Measurements from ENCODE around the gene CLN5. TPM values are rescaled to one million over a fixed set of nuclear protein-coding genes. Genes with fewer than 3 reads are reported as not detected.

Gene CLN5
- total RNA-seq, 1 donor from 2014 or later: 23.6 TPM

GRCh38 chr13:76969488-76970365, 22.2 kb upstream of the CLN5 start:
- no peaks in the 10 kb centered on the region for H3K36me3 Mint-ChIP-seq (ENCODE audit: low read depth)
- H3K4me1 Mint-ChIP-seq: no peaks in the 10 kb centered on the region
- no peak for ATAC-seq (ENCODE audit: low read depth)
- DNase-seq: no peak
- H3K27me3 Mint-ChIP-seq: peaks cover 23% of the 10 kb centered on the region
- no peaks in the 10 kb centered on the region for H3K9me3 Mint-ChIP-seq
- no peak overlapping the region for H3K4me3 Mint-ChIP-seq
- ChIA-PET POLR2A (no interaction called here), CTCF (interaction anchor here (3.0 kb wide), 1 partner anchor 10 kb away, joined by 9 read pairs; no protein-coding TSS in a partner anchor)
- no peak overlapping the region for H3K27ac Mint-ChIP-seq
- TF ChIP-seq CTCF (IDR thresholded peaks at IDR 0.05): no peak
- intact Hi-C loops (cut with micrococcal nuclease): no loop called here

GRCh38 chr13:76971215-76971614, 20.7 kb upstream of the CLN5 start:
- H3K27me3 Mint-ChIP-seq: peaks cover 27% of the 10 kb centered on the region
- intact Hi-C loops (cut with micrococcal nuclease): no loop called here
- no peaks in the 10 kb centered on the region for H3K9me3 Mint-ChIP-seq
- H3K4me1 Mint-ChIP-seq: no peaks in the 10 kb centered on the region
- no peak overlapping the region for H3K4me3 Mint-ChIP-seq
- CTCF ChIA-PET: interaction anchor here (3.0 kb wide), 1 partner anchor 9 kb away, joined by 9 read pairs; no protein-coding TSS in a partner anchor
- TF ChIP-seq CTCF (IDR thresholded peaks at IDR 0.05): no peak
- H3K36me3 Mint-ChIP-seq (ENCODE audit: low read depth): no peaks in the 10 kb centered on the region
- POLR2A ChIA-PET: no interaction called here
- DNase-seq (no peak), ATAC-seq (ENCODE audit: low read depth) (no peak)
- H3K27ac Mint-ChIP-seq: no peak overlapping the region

DNA sequence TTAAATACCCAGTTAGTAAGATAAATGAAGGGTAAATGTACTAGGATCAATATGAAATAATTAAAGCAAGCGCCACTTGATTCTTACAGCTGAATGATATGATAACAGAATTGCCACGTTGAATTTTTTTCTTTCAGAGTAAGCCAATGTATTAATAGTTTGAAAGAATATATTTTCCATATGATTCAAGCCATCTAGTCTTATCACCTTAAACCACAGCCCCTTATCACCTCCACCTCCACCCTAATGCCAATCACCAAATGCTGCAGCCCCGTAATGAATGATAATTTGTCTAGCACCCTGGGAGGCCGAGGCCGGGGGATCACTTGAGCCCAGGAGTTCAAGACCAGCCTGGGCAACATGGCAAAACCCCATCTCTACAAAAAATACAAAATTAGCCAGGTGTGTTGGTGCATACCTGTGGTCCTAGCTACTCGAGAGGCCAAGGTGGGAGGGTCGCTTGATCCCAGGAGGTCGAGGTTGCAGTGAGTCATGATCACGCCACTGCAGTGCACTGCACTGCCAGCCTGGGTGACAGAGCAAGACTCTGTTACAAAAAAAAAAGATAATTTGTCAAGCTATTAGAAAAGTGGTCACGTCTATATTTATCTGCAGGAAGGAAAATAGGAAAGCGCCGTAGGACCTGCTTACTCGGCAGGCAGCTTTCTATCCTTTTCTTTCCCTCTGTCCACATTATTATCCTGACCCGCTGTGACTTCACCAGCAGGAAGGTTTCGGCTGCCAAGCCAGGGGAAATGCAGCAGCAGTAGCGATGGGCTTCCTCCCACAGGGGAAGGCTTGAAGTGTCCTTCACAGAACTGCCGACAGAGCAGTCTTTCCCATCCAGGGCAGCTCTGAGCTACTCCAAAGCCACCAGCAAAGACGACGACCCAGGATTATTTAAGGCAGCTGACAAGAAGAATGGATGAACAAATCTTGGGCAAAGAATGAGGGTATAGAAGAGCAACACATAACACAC, 19.7 kb upstream of the CLN5 start:
- no peak for TF ChIP-seq CTCF (IDR thresholded peaks at IDR 0.05)
- H3K4me3 Mint-ChIP-seq: no peak overlapping the region
- intact Hi-C loops (cut with micrococcal nuclease): no loop called here
- H3K9me3 Mint-ChIP-seq: no peaks in the 10 kb centered on the region
- H3K27ac Mint-ChIP-seq: no peak overlapping the region
- no peaks in the 10 kb centered on the region for H3K36me3 Mint-ChIP-seq (ENCODE audit: low read depth)
- peaks cover 35% of the 10 kb centered on the region for H3K27me3 Mint-ChIP-seq
- no peak for DNase-seq
- ChIA-PET CTCF (interaction anchor here (0.6 kb wide), 1 partner anchor 14 kb away, joined by 3 read pairs; no protein-coding TSS in a partner anchor), POLR2A (no interaction called here)
- ATAC-seq (ENCODE audit: low read depth): no peak
- no peaks in the 10 kb centered on the region for H3K4me1 Mint-ChIP-seq

- DNase-seq (no peak), ATAC-seq (ENCODE audit: low read depth) (no peak)
- Mint-ChIP-seq H3K4me1 (no peaks in the 10 kb centered on the region), H3K9me3 (no peaks in the 10 kb centered on the region), H3K4me3 (no peak overlapping the region), H3K27ac (no peak overlapping the region), H3K27me3 (peaks cover 37% of the 10 kb centered on the region), H3K36me3 (ENCODE audit: low read depth) (no peaks in the 10 kb centered on the region)
- POLR2A ChIA-PET: no interaction called here
- CTCF ChIA-PET: no interaction called here
- intact Hi-C loops (cut with micrococcal nuclease): no loop called here
- TF ChIP-seq CTCF (IDR thresholded peaks at IDR 0.05): no peak
These were observed 17.8 kb upstream of the CLN5 start for GRCh38 chr13:76973920-76974617.

Data from activated B cell treated with CpG ODN at 0.5 μM for 24 hours (primary cell).